Ishikawa (cell line): ENCODE measurements around the gene PORCN.

ENCODE experiments used
- CEBPB ChIP-seq: IDR thresholded peaks from 2 replicates; pipeline ENCODE4 v1.6.1; 2012
- CREB1 ChIP-seq: IDR thresholded peaks from 2 replicates; pipeline ENCODE4 v1.6.1; 2012; ENCODE audit warnings: low read depth
- EGR1 ChIP-seq: IDR thresholded peaks from 2 replicates; pipeline ENCODE4 v1.6.1; 2012
- EP300 ChIP-seq: IDR thresholded peaks from 2 replicates; pipeline ENCODE4 v1.6.1; 2012; ENCODE audit warnings: borderline replicate concordance
- FOXM1 ChIP-seq: IDR thresholded peaks from 2 replicates; pipeline ENCODE4 v1.6.1; 2012; ENCODE audit warnings: low read depth, borderline replicate concordance
- MAX ChIP-seq: IDR thresholded peaks from 2 replicates; pipeline ENCODE4 v1.6.1; 2012
- NFIC ChIP-seq: IDR thresholded peaks from 2 replicates; pipeline ENCODE4 v1.6.1; 2012
- RAD21 ChIP-seq: IDR thresholded peaks from 2 replicates; pipeline ENCODE4 v1.6.1; 2012; ENCODE audit warnings: low read depth
- TAF1 ChIP-seq: IDR thresholded peaks from 2 replicates; pipeline ENCODE4 v1.6.1; 2012; ENCODE audit warnings: low read depth, mild to moderate bottlenecking
- TCF12 ChIP-seq: IDR thresholded peaks from 2 replicates; pipeline ENCODE4 v1.6.1; 2012; ENCODE audit warnings: low read depth
- TEAD4 ChIP-seq: IDR thresholded peaks from 2 replicates; pipeline ENCODE4 v1.6.1; 2012
- USF1 ChIP-seq: IDR thresholded peaks from 2 replicates; pipeline ENCODE4 v1.6.1; 2012
- YY1 ChIP-seq: IDR thresholded peaks from 2 replicates; pipeline ENCODE4 v1.6.1; 2012; ENCODE audit warnings: low read depth
- ZBTB7A ChIP-seq: IDR thresholded peaks from 2 replicates; pipeline ENCODE4 v1.6.1; 2012; ENCODE audit warnings: low read depth
- TF ChIP-seq, protein P1 (sequence below): IDR thresholded peaks from 2 replicates; pipeline ENCODE4 v1.6.1; 2012; ENCODE audit warnings: low read depth, mild to moderate bottlenecking

The PORCN gene

GRCh38 chrX:48480142-48480541 lies 28.6 kb upstream of the PORCN start:
- no peak for TF ChIP-seq TAF1

GRCh38 chrX:48480583-48480982 lies 28.2 kb upstream of the PORCN start:
- no peak for TF ChIP-seq TAF1

- TF ChIP-seq EGR1: no peak
- TF ChIP-seq MAX: no peak
- no peak for TF ChIP-seq FOXM1
- no peak for TF ChIP-seq RAD21
- TF ChIP-seq CEBPB: no peak
Measured at GRCh38 chrX:48482526-48482925, 26.3 kb upstream of the PORCN start.

- TF ChIP-seq MAX (no peak), TAF1 (no peak), USF1 (0 out of 2 replicates have a peak, but pooled peaks have one; percentile 10), FOXM1 (peak; percentile 33; the same call in 1 of the 2 replicates), TCF12 (peak; percentile 63), TEAD4 (peak; percentile 67; the same call in 1 of the 2 replicates)
Measured at GRCh38 chrX:48487362-48487798, 21.4 kb upstream of the PORCN start.

DNA sequence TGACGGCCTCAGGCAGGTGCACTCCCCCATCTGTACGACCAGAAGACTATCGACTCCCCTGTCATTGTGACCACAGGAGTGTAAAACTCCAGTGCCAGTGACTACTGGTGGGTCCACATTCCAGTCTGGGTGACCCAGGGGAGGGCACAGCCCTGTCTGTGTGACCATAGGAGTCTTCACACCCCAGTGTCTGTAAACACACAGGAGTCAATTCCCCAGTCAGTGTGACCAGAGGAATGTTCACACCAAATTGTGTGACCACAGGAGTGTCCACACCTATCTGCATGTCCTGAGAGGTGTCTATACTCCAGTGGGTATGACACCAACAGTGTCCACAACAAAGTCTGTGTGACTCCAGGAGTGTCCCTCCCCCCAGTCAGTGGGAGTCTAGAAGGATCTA lies 20.8 kb upstream of the PORCN start:
- TF ChIP-seq TCF12: no peak
- no peak for TF ChIP-seq USF1
- TF ChIP-seq CREB1: no peak
- no peak for TF ChIP-seq MAX
- no peak for TF ChIP-seq YY1
- no peak for TF ChIP-seq EGR1
- no peak for TF ChIP-seq FOXM1
- TF ChIP-seq EP300: no peak
- TF ChIP-seq, protein P1, sequence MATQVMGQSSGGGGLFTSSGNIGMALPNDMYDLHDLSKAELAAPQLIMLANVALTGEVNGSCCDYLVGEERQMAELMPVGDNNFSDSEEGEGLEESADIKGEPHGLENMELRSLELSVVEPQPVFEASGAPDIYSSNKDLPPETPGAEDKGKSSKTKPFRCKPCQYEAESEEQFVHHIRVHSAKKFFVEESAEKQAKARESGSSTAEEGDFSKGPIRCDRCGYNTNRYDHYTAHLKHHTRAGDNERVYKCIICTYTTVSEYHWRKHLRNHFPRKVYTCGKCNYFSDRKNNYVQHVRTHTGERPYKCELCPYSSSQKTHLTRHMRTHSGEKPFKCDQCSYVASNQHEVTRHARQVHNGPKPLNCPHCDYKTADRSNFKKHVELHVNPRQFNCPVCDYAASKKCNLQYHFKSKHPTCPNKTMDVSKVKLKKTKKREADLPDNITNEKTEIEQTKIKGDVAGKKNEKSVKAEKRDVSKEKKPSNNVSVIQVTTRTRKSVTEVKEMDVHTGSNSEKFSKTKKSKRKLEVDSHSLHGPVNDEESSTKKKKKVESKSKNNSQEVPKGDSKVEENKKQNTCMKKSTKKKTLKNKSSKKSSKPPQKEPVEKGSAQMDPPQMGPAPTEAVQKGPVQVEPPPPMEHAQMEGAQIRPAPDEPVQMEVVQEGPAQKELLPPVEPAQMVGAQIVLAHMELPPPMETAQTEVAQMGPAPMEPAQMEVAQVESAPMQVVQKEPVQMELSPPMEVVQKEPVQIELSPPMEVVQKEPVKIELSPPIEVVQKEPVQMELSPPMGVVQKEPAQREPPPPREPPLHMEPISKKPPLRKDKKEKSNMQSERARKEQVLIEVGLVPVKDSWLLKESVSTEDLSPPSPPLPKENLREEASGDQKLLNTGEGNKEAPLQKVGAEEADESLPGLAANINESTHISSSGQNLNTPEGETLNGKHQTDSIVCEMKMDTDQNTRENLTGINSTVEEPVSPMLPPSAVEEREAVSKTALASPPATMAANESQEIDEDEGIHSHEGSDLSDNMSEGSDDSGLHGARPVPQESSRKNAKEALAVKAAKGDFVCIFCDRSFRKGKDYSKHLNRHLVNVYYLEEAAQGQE: no peak
- no peak for TF ChIP-seq NFIC
- TF ChIP-seq RAD21: no peak
- no peak for TF ChIP-seq TAF1
- no peak for TF ChIP-seq CEBPB
- TF ChIP-seq TEAD4: no peak
- TF ChIP-seq ZBTB7A: no peak

- no peak for TF ChIP-seq MAX
- no peak for TF ChIP-seq TCF12
- no peak for TF ChIP-seq CREB1
- no peak for TF ChIP-seq EP300
- TF ChIP-seq TEAD4: no peak
- no peak for TF ChIP-seq ZBTB7A
- TF ChIP-seq CEBPB: no peak
- TF ChIP-seq FOXM1: no peak
- TF ChIP-seq NFIC: no peak
- TF ChIP-seq RAD21: no peak
- TF ChIP-seq, protein P1: no peak
- no peak for TF ChIP-seq EGR1
- no peak for TF ChIP-seq TAF1
- TF ChIP-seq USF1: no peak
- TF ChIP-seq YY1: no peak
Measured at GRCh38 chrX:48489296-48489695, 19.5 kb upstream of the PORCN start.
